Rectal smooth muscle tissue (tissue), 1 donor: ENCODE data around the gene GGCT.

Experiments used
- H3K27ac ChIP-seq: one replicate; pipeline ENCODE4 v1.7.0; 2013; ENCODE audit warnings: low read depth, low read length, inconsistent platforms
- H3K27me3 ChIP-seq: one replicate; pipeline ENCODE4 v1.7.0; 2013; ENCODE audit warnings: low read length; ENCODE audit not compliant: control insufficient read depth, insufficient read depth
- H3K36me3 ChIP-seq: one replicate; pipeline ENCODE4 v1.7.0; 2013; ENCODE audit warnings: low read length; ENCODE audit not compliant: control insufficient read depth, insufficient read depth
- H3K4me1 ChIP-seq: one replicate; pipeline ENCODE4 v1.7.0; 2013; ENCODE audit warnings: low read length; ENCODE audit not compliant: control insufficient read depth, insufficient read depth
- H3K4me3 ChIP-seq: one replicate; pipeline ENCODE4 v1.7.0; 2013; ENCODE audit warnings: low read length
- H3K9ac ChIP-seq: one replicate; pipeline ENCODE4 v1.7.0; 2013; ENCODE audit warnings: low read length

GGCT gene

GRCh38 chr7:30448461-30449189 lies 56.0 kb downstream of the GGCT start:
- Histone ChIP-seq H3K4me1 (no peaks in the 10 kb centered on the region), H3K36me3 (peaks cover 3% of the 10 kb centered on the region), H3K9ac (no peak overlapping the region), H3K4me3 (no peak overlapping the region), H3K27me3 (no peaks in the 10 kb centered on the region), H3K27ac (no peak overlapping the region)

GRCh38 chr7:30447466-30447865 lies 57.2 kb downstream of the GGCT start:
- Histone ChIP-seq H3K27me3 (no peaks in the 10 kb centered on the region), H3K9ac (no peak overlapping the region), H3K4me1 (no peaks in the 10 kb centered on the region), H3K27ac (no peak overlapping the region), H3K4me3 (no peak overlapping the region), H3K36me3 (peaks cover 3% of the 10 kb centered on the region)
